ENCODE measurements around the gene SNIP1.
A peak's percentile ranks its signal among the peaks of the same experiment; 100 is the strongest.
"Not testable (repeated sequence)": the region's sequence is repeated elsewhere in the genome, so short reads cannot be mapped to it uniquely, and the experiment has no call there.

SNIP1 gene

DNA sequence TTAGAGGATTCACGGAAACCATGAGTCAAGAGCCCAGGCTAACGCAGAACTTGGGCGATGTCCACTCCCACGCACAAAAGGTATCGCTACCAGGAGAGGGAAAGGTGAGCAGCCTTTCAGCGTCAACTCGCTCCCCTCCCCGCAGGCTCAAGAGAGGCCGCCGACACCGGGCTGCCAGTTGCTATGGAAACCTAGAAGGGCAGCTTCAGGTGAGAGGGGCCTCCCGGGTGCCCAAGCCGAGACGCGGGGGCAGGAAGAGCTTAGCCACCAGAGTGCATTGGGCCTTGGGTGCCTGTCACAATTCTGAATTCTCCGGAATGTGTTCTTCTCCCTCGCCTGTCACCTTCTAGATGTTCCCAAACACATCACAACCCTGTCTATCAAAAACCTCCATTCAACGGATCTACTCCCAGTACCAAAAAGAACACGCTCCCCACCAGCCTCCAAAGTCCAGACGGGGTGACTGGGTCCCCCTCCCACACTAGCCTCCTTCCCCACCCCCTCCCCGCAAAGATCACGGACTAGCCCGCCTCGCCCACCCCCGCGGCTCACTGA is 40.2 kb downstream of the SNIP1 start:
- no peak for DNase-seq (ENCODE audit: low read depth)

GRCh38 chr1:37509181-37509580 is 44.9 kb downstream of the SNIP1 start:
- DNase-seq (ENCODE audit: low read depth) = no peak

GRCh38 chr1:37506740-37507139 is 47.4 kb downstream of the SNIP1 start:
- no peak for DNase-seq (ENCODE audit: low read depth)

DNA sequence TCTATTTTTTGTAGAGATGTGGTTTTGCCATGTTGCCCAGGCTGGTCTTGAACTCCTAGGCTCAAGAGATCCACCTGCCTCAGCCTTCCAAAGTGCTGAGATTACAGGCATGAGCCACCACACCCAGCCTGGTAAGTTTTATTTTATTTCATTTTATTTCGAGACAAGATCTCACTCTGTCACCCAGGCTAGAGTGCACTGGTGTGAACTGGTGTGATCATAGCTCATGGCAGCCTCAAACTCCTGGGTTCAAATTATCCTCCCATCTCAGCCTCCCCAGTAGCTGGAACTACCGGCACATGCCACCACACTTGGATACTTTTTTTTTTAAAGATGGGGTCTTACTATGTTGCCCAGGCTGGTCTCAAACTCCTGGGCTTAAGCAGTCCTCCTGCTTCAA is 51.3 kb downstream of the SNIP1 start:
- not testable (repeated sequence) for DNase-seq (ENCODE audit: low read depth)

- no peak for DNase-seq (ENCODE audit: low read depth)
These were observed 52.0 kb downstream of the SNIP1 start for GRCh38 chr1:37502104-37502503.

- no peak for DNase-seq (ENCODE audit: low read depth)
These were observed 52.4 kb downstream of the SNIP1 start for GRCh38 chr1:37501661-37502060.

GRCh38 chr1:37498872-37499617 is 55.0 kb downstream of the SNIP1 start:
- DNase-seq (ENCODE audit: low read depth) = peak; percentile 86

DNA sequence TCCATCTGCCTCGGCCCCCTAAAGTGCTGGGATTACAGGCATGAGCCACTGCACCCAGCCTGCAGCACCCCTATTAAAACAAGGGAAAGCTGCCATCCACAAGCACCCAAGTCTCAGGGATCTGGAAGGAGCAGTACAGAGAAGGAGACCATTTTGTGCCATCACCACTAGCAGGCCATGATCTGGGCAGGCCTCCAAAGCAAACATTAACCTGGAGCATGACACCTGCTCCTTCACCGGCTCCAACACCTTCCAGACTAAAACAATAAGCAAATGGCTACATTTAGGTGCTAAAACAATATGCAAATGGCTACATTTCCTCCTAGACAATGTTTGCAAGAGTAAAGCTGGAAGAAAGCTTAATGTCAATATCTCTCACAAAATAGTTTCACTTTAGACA is 56.3 kb downstream of the SNIP1 start:
- DNase-seq (ENCODE audit: low read depth) = no peak

GRCh38 chr1:37495875-37496274 is 58.2 kb downstream of the SNIP1 start:
- DNase-seq (ENCODE audit: low read depth) = no peak

GRCh38 chr1:37493336-37494098 is 60.6 kb downstream of the SNIP1 start:
- DNase-seq (ENCODE audit: low read depth) = no peak

DNA sequence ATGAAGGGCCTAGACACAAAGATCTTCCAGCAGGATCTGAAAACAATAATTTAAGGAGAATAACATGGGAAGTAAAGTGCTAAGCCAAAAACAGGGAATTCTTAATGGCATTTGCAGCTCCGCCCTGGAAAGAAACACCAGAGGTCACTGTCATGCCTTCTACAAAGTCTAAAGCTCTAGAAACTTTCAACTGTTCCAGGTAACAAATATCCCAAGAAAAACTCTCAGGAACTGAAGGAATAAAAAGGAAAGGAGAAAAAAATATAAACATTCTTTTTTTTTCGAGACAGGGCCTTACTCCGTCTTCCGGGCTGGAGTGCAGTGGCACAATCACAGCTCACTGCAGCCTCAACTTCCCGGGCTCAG is 66.5 kb downstream of the SNIP1 start:
- no peak for DNase-seq (ENCODE audit: low read depth)

- DNase-seq (ENCODE audit: low read depth) = no peak
These were observed 67.1 kb downstream of the SNIP1 start for GRCh38 chr1:37486680-37487618.

GRCh38 chr1:37485902-37486679 is 68.0 kb downstream of the SNIP1 start:
- no peak for DNase-seq (ENCODE audit: low read depth)

Measured in HS-27A (cell line).